ENCODE measurements around the gene GINS2.
A peak's percentile ranks its signal among the peaks of the same experiment; 100 is the strongest.

Gene GINS2

DNA sequence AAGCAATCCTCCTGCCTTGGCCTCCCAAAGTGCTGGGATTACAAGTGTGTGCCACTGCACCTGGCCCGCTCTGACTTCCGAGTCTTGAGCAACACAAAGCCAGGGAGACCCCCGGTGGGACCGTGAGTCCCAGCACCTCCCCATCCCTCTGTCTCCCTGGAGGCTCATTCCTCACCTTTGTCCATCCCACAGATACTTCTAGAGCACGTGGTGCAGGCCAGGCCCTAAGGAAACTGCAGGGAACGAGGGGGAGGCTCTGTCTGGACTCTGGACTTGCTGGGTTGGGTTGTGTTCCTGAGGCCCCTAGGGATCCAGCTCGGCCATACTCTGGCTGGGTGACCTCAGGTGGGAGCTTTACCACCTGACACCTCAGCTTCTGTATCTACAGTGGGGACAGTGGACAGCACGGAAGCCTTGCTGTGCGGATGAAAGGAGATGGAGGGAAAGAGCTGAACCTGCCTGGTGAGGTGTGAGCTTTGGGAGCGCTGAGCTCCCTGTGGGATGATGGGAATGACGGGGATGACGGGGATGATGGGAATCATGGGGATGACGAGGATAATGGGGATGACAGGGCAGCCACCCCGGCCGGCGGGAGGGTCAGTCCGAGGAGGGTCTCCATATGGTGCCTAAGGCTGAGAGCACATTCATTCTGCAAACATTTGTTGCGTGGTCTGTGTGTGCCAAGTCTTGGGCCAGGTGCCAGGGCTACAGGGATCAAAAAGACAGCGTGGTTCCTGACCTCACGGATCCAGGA is 35.5 kb upstream of the GINS2 start:
- in situ Hi-C loops (cut with HindIII; ENCODE audit: low sequenced_read_pairs) = no loop called here
- no peak overlapping the region for H3K4me3 ChIP-seq (ENCODE audit: low read depth, low read length)
- no peak for DNase-seq (ENCODE audit: low read depth, low spot score)
- TF ChIP-seq CTCF (IDR thresholded peaks at IDR 0.05; ENCODE audit: low read depth, low read length) = no peak

- in situ Hi-C loops (cut with HindIII; ENCODE audit: low sequenced_read_pairs) = no loop called here
- TF ChIP-seq CTCF (IDR thresholded peaks at IDR 0.05; ENCODE audit: low read depth, low read length) = no peak
Observed at GRCh38 chr16:85722128-85722893, 33.6 kb upstream of the GINS2 start.

DNA sequence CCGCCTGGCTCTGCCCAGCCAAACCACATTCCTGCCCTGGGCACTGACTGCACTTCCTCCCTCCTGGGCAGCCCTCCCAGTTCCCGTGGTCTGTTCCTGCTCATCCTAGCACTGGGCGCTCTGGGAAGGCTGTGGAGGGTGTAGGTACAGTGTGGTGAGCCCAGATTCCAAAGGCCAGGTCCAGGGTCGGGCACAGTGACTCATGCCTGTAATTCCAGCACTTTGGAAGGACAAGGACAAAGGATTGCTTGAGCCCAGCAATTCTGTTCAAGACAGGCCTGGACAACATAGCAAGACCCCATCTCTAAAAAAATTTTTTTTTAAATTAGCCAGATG is 31.5 kb upstream of the GINS2 start:
- in situ Hi-C loops (cut with HindIII; ENCODE audit: low sequenced_read_pairs) = no loop called here
- no peak for TF ChIP-seq CTCF (IDR thresholded peaks at IDR 0.05; ENCODE audit: low read depth, low read length)
- DNase-seq (ENCODE audit: low read depth, low spot score) = no peak
- no peak overlapping the region for H3K4me3 ChIP-seq (ENCODE audit: low read depth, low read length)

More at GRCh38 chr16:85722128-85722893, 33.6 kb upstream of the GINS2 start:
- DNase-seq (ENCODE audit: low read depth, low spot score) = no peak
- no peak overlapping the region for H3K4me3 ChIP-seq (ENCODE audit: low read depth, low read length)

DNA sequence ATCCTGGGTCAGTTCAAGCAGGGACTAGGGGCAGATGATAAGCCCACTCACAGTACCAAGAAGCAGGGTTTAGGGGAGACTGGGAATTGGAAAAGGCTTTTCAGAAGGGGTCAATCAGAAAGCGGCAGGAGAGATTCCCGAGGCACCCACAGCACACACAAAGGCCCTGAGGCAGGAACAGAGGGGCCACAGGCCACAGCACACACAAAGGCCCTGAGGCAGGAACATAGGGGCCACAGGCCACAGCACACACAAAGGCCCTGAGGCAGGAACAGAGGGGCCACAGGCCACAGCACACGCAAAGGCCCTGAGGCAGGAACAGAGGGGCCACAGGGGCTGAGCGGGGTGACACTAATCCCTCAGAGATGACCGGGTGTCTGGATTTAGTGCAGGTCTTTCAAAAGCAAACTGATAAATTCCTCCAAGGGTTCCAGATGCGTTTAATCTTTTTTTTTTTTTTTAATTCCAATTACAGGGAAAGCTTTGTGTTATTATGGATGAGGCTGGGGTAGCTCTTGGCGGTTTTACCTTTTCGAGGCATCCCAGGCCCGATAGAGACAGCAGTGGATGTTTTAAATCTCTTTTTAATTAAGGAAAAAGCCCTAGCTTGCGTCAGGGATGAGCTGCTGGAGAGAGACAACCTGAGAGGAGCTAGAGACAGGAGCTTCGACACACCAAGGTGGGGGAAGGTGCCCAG is 31.0 kb upstream of the GINS2 start:
- in situ Hi-C loops (cut with HindIII; ENCODE audit: low sequenced_read_pairs) = no loop called here
- no peak for TF ChIP-seq CTCF (IDR thresholded peaks at IDR 0.05; ENCODE audit: low read depth, low read length)
- H3K4me3 ChIP-seq (ENCODE audit: low read depth, low read length) = no peak overlapping the region
- DNase-seq (ENCODE audit: low read depth, low spot score) = no peak

DNA sequence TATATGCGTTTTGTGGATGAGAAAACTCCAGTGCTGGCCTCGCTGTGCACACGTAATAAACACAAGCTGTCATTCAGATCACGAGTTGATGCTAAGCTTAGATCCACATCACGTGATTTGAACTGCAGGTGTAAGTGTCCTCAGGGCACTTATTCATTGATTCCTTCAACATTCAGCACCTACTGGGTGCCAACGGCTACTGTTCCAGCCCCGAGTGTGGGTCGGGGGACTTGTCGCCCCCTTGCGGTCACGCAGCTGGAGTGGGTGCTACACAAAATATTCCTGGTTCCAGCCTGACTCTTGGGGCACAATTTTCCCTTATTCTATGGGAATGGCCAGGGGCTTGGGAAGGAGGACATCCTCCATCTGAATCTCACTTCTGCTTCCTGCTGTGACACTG is 29.9 kb upstream of the GINS2 start:
- DNase-seq (ENCODE audit: low read depth, low spot score) = no peak
- TF ChIP-seq CTCF (IDR thresholded peaks at IDR 0.05; ENCODE audit: low read depth, low read length) = peak; percentile 52
- no peak overlapping the region for H3K4me3 ChIP-seq (ENCODE audit: low read depth, low read length)
- in situ Hi-C loops (cut with HindIII; ENCODE audit: low sequenced_read_pairs) = no loop called here

- in situ Hi-C loops (cut with HindIII; ENCODE audit: low sequenced_read_pairs) = no loop called here
- DNase-seq (ENCODE audit: low read depth, low spot score) = no peak
- TF ChIP-seq CTCF (IDR thresholded peaks at IDR 0.05; ENCODE audit: low read depth, low read length) = no peak
- H3K4me3 ChIP-seq (ENCODE audit: low read depth, low read length) = no peak overlapping the region
Observed at GRCh38 chr16:85718153-85718477, 29.4 kb upstream of the GINS2 start.

All from astrocyte of the spinal cord (primary cell).